HFF-Myc (cell line): ENCODE results near the gene NADK2.
A peak's percentile ranks its signal among the peaks of the same experiment; 100 is the strongest.

Experiments used
- DNase-seq: peaks from one replicate; pipeline ENCODE4 v3.0.0-alpha.2; 2011; ENCODE audit warnings: low read depth; ENCODE audit errors: extremely low read depth
- H3K4me3 ChIP-seq: replicated peaks from 2 replicates; pipeline ENCODE4 v1.5.1; 2011; ENCODE audit warnings: low read depth, mild to moderate bottlenecking, control low read depth, low read length
- TF ChIP-seq, protein P1 (sequence below): IDR thresholded peaks from 2 replicates; pipeline ENCODE4 v1.5.1; 2012; ENCODE audit warnings: mild to moderate bottlenecking, low read depth, low read length, control low read depth; ENCODE audit errors: missing control alignments

NADK2 gene

DNA sequence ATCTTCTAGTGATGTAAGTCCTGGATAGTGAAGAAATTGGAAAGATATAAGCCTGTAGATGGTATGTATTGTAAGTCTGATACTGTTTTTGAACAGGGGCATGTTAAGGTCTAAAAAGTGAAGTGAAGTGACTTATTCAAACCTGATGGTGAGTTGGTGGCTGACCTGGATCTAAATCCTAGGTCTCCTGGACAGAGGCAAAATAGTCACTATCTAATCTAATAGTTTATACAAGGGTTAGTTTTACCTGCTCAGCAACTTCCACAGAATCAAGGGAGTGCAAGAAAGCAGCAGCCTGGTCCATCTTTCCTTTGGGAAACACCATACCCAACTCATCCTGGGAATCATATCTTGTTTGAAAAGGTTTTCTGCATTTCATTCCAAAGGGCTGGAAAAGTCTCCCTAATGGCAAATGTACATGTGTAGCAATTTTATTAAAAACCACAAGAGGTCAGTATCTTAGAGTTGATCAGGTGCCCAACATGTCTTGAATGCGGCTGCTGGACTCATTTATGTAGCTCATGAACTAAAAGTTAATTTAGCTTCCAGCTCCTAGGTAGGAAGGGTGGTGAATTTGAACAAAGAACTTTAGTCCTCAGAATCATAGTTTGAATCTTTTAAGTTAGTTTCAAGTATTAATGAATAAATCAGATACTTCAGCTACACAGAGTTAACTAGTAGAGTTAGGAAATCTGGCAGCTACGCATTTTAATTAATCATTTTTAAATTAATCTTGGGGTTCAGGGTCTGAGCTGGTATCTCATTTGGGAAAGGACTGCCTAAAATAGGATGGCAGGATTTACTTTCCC lies 63.8 kb downstream of the NADK2 start:
- peak; percentile 26 for DNase-seq
- TF ChIP-seq, protein P1, sequence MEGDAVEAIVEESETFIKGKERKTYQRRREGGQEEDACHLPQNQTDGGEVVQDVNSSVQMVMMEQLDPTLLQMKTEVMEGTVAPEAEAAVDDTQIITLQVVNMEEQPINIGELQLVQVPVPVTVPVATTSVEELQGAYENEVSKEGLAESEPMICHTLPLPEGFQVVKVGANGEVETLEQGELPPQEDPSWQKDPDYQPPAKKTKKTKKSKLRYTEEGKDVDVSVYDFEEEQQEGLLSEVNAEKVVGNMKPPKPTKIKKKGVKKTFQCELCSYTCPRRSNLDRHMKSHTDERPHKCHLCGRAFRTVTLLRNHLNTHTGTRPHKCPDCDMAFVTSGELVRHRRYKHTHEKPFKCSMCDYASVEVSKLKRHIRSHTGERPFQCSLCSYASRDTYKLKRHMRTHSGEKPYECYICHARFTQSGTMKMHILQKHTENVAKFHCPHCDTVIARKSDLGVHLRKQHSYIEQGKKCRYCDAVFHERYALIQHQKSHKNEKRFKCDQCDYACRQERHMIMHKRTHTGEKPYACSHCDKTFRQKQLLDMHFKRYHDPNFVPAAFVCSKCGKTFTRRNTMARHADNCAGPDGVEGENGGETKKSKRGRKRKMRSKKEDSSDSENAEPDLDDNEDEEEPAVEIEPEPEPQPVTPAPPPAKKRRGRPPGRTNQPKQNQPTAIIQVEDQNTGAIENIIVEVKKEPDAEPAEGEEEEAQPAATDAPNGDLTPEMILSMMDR: peak; percentile 39
- no peak overlapping the region for H3K4me3 ChIP-seq

DNA sequence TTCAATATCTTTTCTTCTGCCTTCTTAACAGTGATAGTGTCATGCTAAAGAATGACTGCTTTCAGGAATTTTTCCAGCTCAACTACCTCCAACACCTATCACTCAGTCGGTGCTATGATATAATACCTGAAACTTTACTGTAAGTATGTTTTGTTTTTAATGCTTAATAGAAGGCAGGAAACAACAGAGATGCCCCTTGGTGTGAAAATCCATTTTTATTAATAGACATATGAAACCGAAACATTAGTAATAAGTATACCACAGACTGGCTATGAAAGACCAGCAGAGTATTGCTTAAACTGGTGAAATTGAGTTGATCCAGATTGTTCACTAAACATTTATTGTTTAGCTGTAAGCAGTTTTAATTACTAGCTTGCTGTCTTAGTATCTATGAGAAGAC lies 64.6 kb downstream of the NADK2 start:
- TF ChIP-seq, protein P1: no peak
- no peak overlapping the region for H3K4me3 ChIP-seq
- DNase-seq: no peak

DNA sequence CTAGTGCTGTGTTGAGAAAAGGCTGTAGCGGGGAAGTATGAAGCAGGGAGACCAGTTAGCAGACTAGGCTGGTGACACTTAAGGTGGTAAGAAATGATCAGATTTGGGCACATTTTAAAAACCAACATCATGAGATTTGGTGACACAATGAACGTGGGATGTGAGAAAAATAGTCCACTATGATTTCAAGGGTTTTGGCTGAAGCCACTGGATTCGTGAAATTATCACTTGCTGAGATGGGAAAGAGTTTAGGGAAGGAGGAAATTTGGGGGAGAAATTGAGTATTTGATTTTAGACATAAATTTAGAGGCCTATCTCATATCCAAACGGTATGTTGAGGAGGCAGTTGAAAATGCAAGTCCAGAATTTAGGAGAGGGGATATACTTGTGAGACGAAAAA lies 66.7 kb downstream of the NADK2 start:
- DNase-seq: no peak
- H3K4me3 ChIP-seq: no peak overlapping the region
- TF ChIP-seq, protein P1: no peak

DNA sequence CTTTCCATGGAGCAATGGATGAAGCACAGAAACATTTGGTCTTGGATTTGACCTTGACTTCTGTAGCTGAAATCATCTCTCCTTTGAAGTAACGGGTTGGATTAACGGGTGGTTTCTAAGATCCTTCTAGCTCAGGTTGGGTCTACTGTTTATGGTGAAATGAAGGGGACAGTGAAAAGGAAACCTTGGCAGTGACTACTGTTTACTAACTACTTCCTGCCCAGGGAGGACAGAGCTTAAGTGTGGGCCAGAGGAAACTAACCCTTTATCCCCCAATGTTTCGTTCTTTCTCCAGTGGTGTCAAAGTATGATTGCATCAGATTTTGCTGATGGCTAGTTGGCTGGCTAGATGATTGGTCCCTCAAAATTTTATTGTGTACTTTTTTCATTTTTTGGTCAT lies 67.6 kb downstream of the NADK2 start:
- DNase-seq: no peak
- TF ChIP-seq, protein P1: no peak
- H3K4me3 ChIP-seq: no peak overlapping the region

DNA sequence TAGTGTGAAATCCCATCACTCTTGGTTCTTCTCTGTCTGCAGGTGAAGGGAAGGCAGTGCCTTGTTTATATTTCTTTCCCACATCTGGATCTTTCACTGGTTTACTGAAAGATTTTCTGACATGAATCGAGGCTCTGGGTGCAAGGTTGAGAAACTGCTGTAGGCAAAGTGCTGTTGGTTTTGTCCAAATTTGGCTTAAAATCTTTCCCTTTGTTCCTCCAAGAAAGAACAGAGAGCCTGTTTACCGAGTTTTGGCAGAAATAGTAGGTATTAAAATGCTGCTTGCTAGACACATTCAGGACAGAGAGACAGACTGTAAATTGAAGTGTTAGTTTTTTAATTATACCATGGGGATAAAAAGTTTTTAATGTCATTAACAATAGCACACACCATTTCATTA lies 68.3 kb downstream of the NADK2 start:
- DNase-seq: no peak
- TF ChIP-seq, protein P1: no peak
- H3K4me3 ChIP-seq: no peak overlapping the region

DNA sequence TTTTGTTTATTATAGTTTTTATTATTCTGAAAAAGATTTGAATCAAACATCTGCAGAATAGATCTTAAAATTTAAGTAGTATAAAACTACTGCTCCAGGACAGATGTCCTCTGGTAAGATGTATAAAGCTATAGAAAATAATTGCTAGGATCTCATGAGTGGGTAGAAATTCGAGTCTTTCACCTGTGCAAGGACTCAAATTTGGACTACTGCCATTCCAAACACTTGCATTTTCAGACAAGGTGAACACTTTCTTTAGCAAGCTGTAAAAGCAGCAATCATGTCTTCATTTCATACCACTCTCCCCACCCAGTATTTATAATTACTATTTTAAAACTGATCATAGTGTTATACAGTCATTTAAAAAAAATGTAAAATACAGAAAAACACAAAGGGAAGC lies 69.1 kb downstream of the NADK2 start:
- TF ChIP-seq, protein P1: no peak
- H3K4me3 ChIP-seq: no peak overlapping the region
- no peak for DNase-seq
